Measurements from ENCODE around the gene IGFBP7.

Gene IGFBP7, protein sequence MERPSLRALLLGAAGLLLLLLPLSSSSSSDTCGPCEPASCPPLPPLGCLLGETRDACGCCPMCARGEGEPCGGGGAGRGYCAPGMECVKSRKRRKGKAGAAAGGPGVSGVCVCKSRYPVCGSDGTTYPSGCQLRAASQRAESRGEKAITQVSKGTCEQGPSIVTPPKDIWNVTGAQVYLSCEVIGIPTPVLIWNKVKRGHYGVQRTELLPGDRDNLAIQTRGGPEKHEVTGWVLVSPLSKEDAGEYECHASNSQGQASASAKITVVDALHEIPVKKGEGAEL

DNA sequence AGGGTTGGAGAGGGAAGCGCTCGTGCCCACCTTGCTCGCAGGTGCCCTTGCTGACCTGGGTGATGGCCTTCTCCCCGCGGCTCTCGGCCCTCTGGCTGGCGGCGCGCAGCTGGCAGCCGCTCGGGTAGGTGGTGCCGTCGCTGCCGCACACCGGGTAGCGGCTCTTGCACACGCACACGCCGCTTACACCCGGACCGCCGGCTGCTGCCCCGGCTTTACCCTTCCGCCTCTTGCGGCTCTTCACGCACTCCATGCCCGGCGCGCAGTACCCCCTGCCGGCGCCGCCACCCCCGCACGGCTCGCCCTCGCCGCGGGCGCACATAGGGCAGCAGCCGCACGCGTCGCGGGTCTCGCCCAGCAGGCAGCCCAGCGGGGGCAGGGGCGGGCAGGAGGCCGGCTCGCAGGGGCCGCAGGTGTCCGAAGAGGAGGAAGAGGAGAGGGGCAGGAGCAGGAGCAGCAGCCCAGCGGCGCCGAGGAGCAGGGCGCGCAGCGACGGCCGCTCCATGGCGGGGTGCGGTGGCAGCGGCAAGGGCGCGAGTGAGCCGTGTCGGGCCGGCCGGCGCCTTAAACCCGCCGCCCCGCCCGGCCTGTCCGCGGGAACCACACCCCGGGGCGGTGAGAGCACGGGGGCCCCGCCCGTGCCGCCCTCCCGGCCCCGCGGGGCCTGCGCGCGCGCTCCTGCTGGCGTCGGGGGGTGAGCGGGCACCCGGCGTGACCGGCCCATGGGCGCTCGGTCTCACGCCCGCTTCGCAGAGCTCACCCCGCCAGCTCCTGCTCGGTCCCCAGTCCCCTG lies at the start of gene IGFBP7:
IGFBP7 (minus strand) TSS at position 539 of the 793 bp plus-strand sequence; CDS start at position 505, 34 bp downstream.
- DNase-seq, result no peak

DNA sequence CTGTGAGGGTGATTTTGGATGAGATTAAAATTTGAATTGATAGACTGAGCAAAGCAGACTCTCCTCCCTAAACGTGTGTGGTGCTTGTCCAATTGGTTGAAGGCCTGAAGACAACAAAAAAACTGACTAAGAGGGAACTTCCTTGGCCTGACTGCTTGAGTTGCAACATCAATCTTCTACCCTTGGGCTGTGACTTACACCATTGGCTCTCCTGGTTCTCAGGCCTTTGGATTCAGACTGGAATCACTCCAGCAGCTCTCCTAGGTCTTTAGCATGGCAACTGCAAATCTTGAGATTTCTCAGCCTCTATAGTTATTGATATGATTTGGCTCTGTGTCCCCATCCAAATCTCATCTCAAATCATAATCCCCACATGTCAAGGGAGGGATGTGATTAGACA lies 49.7 kb upstream of the IGFBP7 start:
- no peak for DNase-seq

DNA sequence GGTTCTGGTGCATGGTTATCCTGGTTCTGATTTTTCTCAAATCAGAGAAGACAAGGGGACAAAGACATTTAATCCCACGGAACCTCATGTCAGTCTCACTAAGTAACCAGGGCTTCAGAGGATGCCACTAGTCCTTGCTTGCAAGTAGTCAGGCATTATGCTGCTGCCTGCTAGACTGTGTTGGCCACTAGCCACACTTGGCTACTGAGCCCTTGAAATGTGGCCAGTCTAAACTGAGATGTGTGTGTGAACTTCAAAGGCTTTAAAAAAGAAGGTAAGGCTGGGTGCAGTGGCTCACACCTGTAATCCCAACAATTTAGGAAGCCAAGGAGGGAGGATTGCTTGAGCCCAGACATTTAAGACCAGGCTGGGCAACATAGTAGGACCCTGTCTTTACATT lies 48.6 kb upstream of the IGFBP7 start:
- no peak for DNase-seq

DNA sequence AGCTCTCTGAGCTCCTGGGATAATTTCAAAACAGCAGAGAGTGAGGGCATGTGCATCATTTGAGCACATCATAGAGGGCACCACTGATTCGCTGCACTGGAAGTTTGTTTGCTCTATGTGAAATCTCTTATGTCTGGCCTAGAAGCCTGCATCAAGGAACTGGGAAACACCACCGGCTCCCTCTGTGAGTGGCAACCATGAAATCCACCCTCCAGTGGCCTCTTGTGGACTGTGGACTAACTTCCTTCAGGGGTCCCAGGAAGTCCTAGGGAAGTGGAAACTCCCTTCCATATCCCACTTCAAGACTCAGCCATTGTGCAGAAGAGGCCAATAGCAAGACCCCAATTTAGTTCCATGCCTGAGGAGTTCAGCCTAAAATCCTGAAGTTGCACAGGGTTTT lies 48.0 kb upstream of the IGFBP7 start:
- no peak for DNase-seq

DNA sequence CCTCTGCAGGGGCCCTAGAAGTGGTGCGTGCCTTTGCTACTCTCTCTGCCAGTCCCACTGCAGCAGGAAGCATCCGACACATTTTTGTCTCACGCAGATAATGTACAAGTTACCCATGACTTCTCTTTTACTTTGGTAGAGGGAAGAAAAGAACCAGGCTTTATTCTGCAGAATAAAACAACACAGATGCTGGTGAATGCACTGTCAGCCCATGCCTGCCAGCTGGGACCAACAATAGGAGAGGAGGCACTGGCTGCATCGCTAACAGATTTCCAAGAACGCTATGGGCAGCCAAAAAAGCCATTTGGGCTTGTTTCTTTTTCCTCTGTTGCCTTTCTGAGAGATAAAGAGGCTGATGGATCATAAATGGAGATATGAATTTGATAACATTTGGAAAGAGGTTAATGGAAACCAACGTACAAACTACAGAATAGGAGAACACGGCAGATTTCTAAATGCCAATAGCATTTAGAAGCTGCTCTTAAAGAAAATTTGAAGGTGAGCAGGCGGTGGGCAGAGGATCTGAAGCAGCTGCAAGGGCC lies 47.5 kb upstream of the IGFBP7 start:
- no peak for DNase-seq

DNA sequence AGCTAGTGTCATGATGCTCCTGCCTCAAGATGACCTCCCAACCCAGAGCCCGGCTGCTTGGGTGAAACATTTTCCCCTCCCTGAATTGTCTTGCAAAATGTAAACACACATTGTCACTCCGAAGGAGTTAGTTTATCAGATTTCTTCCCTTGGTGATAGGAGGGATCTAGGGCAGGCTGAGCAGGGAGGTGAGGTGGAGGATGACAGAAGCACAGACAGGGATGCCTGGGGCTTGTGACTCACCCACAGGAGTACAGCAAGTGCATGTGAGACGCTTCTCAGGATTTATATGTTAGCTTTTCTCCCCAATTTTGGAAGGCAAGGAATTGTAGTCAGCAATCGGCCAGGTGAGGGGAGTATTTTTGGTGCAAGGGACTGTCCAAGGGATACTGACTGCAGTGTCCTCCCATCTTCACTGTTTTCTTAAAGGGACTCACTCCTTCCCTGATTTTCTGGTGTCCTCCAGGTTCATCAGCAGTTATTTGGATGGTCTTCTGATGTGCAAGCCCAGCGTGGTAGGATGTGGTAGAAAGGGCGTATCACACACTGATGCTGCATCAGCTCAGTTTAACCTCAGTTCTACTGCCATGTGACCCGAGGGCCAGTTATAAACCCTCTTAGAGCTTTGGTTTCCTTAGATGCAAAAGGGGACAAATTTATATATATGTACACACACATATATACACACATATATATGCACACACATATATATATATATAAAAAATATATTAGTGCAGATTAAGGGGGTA lies 46.2 kb upstream of the IGFBP7 start:
- no peak for DNase-seq

DNA sequence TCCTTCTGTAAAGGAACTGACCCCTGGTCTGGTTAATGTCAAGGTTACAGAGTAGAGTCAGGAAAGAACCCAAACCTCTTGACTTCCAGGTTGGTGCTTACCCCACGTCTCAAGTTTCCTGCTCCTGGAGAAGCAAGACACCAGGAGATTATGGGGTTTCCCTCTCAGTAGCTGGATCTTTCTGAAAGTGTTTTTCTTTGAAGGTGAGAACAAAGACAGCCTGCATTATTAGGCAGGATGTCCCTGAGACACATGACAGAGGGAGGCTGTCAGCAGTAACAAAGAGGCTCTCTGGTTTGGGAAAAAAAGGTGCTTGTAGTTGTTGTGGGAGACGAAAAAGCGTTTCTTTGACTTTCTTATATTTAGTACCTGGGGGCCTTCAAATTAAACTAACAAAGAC lies 44.7 kb upstream of the IGFBP7 start:
- no peak for DNase-seq

DNA sequence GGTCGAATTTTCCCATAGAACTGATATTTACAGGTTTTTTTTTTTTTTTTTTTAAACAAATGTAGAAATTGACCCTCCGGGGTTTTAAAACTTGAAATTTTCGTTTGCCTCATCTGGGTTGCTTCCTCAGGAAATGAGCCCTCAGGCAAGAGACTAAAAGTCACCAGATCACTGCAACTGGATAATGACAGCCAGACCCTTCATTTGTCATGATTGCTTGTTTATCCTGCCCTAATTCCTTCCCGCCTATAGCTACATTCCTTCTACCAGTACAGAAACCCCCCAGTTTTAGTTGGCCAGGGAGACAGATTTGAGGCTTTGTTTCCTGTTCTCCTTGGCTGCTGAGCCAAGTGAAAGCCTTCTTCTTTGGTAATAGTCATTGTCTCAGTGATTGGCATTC lies 44.0 kb upstream of the IGFBP7 start:
- DNase-seq, result no peak

DNA sequence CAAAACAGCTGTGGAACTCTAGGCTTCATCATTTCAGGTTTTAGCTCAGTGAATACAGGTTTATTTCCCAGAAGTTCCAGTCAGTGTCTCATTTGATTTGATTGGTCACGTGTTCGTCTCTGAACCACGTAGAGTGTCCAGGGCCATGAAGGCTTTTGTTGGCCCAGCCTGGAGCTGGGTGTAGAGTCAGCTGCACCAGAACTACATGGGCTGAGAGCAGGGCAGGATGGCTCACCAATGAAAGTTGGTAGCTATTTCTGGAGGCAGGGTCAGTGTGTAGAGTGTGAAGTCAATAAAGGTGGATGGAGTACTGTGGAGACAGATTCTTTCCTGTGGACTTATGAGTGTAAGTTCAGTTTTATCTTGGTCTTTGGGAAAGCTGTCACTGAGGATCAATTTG lies 43.0 kb upstream of the IGFBP7 start:
- DNase-seq, result no peak

DNA sequence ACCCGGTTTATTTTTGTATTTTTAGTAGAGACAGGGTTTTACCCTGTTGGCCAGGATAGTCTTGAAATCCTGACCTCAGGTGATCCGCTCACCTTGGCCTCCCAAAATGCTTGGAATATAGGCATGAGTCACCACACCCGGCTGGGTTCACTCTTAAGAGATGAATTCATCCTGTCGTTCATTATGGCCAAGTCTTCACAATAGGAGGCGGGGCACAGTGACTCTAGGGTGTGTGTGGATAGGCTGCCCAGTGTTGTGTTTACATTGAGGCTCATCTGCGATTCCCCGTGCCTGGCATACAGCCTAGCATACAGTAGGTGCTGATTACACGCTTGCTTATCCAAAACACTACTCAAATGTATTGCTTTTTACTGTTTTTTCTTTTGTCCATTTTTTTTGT lies 41.3 kb upstream of the IGFBP7 start:
- no peak for DNase-seq

DNA sequence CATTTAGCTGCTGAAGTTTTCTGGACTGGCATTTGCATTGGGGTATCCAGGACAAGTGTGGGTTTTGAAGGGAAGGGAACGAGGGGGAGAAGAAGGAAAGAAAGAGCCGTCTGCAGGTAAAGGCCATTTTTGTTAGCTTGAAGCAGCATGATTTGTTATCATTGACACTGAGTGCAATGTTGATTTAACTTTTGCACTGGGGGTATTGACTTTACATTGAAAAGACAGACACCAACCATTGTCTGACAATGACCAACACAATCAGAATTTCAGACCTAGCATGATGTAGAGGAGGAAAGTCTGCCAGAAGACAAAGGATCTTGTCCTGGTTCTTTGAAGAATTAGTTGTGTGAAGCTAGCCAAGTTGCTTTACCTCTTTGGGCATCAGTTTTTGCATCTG lies 39.6 kb upstream of the IGFBP7 start:
- DNase-seq, result no peak

DNA sequence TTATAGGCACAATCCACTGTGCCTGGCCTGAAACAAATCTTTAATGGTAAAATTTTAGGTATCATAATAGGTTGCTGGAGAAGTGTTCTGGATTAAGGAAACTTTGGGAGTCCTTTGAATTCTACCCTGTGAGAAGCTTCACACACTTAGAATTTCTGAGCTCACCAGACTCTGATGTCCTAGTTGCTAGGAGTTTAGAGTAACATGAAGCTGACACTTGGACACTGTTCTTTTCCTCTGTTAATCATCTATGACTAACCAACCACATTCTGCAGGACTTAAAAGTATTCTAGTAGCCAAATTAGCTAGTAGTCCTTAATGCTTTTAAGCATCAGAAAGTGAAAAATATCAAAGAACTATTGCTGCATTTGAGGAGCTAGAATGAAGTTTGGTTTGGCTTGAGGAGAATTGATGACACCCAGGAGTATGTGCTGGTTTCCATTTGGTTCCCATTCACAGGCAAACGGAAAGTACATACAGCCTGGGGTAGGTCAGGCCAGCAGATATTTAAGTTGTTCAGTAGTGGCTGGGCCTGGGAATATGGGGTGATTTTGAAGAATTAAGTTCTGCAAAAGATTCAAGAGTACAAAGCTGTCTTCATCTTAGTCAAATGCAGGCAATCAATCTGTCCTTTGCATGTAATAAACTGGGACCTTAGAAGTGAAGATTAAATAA lies 38.8 kb upstream of the IGFBP7 start:
- no peak for DNase-seq

DNA sequence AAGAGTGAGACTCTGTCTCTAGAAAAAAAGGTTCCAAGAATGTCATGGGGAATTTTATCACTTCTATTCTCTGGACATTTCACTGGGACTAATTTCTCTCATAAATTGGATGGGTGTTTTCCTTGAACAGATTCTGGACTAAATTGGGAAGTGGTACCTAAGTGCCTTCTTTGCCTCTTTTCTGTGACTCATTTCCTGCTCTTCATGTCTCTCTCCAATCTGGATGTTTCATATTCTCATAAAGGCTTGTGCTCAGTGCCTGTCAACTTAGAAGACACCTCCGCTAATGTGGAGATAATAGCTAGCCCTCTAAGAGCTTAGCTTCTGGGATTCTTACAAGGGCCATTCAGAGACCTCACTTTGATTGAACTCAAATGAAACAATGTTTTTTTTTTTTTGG lies 38.0 kb upstream of the IGFBP7 start:
- DNase-seq, result no peak

DNA sequence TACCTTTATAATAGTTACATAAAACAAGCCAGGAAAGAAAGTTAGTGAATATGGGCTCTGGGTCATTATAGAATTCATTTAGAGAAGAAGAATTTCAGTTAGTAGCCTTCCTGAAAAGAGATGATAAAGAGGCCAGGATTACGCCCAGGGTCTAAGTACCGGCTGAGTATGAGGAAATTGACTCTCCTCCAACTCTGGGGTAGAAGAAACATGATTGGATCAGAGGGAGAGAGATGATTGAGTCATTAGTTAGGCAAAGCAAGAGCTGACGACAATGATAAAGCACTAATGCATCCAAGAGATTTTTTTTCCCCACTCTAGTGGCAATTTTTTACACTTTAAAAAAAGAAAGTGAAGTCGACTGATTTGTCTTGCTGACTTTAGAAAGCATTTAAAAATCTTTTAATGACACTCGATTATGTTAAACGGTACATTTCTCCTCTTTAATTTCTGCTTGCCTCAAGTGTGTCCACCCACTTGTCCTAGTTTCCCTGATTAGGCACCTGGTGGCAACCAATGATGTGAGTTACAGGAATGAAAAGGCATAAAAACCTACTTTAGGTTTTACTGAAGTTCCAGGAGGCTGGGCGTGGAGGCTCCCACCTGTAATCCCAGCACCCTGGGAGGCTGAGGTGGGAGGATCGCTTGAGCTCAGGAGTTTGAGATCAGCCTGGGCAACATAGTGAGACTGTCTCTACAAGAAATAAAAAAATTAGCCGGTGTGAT lies 37.3 kb upstream of the IGFBP7 start:
- no peak for DNase-seq

DNA sequence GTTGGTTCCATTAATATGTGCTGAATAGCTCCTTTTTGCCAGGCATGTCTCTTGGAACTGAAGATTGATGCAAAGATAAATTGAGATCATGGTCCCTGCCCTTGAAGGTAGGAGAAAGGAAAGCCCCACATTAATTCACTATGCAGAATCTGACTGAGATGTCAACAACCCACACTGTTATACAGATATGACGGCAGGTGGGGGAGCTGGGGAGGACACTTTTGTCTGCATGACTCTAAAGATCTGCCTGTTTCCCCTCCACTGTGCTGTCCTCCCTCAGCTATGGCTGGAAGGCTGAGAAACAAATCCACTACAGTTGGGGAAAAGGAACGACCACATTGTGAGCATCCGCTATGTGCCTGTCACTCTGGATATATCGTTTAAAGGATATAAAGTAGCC lies 36.3 kb upstream of the IGFBP7 start:
- no peak for DNase-seq

DNA sequence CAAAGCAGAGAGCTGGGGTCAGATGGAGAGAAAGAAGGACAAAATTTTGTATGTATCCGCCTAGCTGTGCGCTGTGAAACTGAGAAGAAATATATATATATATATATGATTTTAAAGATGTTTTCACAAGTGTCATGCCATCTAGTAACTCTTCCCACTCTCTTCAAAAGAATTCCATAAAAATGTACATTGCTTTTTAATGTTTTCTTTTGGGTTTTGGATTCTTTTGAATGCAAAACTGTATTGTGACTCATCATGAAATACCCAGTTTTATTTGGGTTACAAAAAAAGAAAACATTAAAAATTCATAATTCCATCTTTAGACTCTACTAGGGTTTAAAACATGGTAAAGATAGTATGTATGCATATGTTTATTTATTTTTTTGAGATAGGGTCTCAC lies 34.3 kb upstream of the IGFBP7 start:
- no peak for DNase-seq

DNA sequence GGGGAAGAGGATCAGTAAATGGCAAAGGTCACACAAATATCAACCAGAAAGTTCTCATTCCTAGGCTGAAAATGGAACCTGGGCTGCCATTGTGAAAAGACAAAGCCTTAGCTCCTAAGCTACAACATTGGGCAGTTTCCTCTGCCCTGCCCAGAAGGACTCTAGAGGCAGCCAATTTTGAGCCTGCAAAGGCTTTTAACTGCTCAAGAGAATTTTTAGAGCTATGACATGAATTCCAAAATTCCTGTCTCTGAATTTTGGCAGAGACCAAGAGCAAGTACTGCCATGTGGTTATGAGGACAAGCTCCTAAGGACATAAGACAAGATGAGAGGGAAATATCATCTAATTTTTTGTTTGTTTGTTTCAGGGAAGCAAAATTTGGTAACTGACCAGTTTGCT lies 29.6 kb upstream of the IGFBP7 start:
- no peak for DNase-seq

DNA sequence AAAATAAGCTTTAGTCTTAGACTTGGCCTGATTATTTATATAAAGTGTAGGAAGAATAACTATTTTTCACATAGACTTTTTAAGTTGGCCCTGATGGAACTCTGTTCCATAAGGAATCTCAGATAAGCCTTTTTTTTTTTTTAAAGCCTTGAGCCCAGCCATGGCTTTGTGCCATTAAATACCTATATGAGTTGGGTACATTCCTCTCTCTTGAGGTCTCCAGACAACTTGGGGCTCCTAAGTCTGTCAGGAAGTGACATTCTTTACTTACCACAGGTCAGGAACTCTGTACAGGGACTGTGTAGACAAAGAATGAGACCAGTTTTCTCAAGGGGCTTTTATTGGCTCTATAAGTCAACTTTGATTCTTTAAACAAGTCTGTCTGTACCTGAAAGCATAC lies 27.1 kb upstream of the IGFBP7 start:
- no peak for DNase-seq

DNA sequence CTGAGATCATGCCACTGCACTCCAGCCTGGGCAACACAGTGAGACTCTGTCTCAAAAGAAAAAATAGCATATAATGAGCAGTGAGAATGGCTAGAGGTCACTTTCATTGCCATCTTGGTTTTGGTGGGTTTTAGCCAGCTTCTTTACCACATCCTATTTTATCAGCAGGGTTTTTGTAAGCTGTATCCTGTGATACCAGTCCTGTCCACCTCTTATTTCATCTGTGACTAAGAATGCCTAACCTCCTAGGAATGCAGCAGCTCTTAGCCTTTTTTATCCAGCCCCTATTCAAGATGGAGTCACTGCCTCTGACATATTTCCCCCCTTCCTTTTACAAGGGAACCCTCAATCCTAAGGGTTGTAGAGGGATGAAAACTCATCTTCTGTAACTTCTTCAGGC lies 26.1 kb upstream of the IGFBP7 start:
- no peak for DNase-seq

DNA sequence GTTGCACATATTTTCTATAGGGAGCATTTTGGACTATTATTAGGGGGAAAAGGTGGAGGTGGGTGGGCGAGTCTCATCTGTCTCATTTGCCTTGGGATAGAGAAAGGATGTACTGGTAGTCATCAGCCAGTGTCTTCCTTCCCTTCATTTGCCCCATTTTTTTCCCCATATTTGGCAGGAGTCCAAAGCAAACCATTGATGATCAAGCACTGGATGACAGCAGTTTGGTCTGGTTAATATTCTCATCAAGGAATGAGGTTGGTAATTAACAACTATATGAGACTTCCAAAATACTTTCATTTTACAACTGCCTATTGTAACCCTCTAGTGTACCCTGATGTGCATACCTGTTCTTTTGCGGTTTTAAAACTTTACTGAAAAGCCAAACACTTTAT lies 22.6 kb upstream of the IGFBP7 start:
- no peak for DNase-seq

DNA sequence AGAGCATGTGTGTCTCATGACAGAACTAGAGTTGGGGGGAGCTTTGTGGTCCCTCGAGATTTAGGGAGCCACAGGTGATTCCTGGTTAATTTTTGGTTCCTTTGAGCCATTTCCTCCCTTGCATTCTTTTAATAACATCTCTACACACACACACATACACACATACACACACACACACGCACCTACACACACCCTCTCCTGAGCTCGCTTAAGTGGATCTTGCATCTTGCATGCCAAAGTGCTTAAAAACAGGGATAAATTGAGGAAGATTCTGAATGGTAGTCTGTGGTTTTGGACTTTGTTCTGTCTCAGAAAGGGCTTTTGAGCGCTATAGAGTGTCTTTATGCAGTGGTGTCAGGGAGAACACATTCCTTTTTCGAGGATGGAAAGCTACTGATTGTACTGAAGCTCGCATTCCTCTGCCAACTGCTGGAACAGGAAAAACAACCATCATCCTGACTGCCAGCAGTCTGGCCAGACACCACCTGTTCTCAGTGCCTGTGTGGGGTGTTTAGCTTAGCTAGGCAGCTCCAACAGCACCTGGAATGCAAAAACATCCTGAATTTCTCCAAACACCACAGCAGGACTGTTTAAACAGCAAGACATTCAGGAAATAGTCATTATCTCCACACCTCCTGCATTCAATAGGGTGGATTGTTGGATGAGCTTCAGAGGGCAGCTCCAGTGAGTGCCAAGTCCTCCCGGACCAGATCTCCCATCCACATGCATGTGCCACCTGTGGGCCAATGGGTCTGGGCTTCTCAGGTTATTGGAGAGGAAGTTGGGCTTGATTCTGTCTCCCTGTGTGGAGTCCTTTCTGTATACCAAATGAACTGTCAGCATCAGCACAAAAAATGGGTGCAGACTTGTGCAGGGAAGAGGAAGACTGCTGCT lies 21.9 kb upstream of the IGFBP7 start:
- DNase-seq, result no peak
